K562 (cell line): ENCODE results near the gene AQR. TPM values are rescaled to one million over a fixed set of nuclear protein-coding genes. Genes with fewer than 3 reads are reported as not detected.
A peak's percentile ranks its signal among the peaks of the same experiment; 100 is the strongest.

Experiments
- ATAC-seq: fragments of 200-7000 bp; cut with Tn5 transposase; 3 replicates; pipeline ENCODE4 v1.9.1; 2020; ENCODE audit warnings: moderate library complexity
- BruUV-seq: library from RNA; stranded (reverse); fragments of 400-500 nt; replicated peaks from 2 replicates; lab custom pipeline; 2021; lab: Mats Ljungman, UMichigan
- CTCF ChIA-PET: fragments of 300-600 bp; formaldehyde crosslinking; extraction: SDS; loops from one replicate; lab custom pipeline; 2021; ENCODE audit warnings: low intra/inter-chr PET ratio; lab: Yijun Ruan, JAX
- POLR2A ChIA-PET: fragments of 300-600, 350-650 bp; sonication (Branson Sonifier 250); formaldehyde crosslinking; extraction: SDS; loops from one replicate; lab custom pipeline; 2021; ENCODE audit warnings: antibody characterized with exemption, inconsistent platforms; lab: Yijun Ruan, JAX
- DNase-seq, 4 experiments: peaks; one replicate each; pipeline versions ENCODE4 v3.0.0 to v3.0.0-alpha.2; 2011 to 2018; ENCODE audit warnings: low spot score in 3 of 4, mixed read lengths in 3 of 4; ENCODE audit errors: extremely low read depth in 1 of 4
- FAIRE-seq: peaks from 2 replicates; lab custom pipeline; 2011; peaks lifted over from hg19 to GRCh38; lab: Jason Lieb, UNC
- H2AFZ ChIP-seq: 2 replicates; pipeline ENCODE4 v1.6.0; 2011; ENCODE audit warnings: low read depth, low read length, control low read depth, inconsistent platforms
- H3K27ac ChIP-seq: fragments of 200-600 bp; 3 replicates; pipeline ENCODE4 v1.8.0; 2011; ENCODE audit warnings: low read depth, mild to moderate bottlenecking, control low read depth, inconsistent platforms, low read length, moderate library complexity, mixed read lengths; ENCODE audit errors: extremely low read depth
- H3K27me3 ChIP-seq, 2 experiments: fragments of 300-600 bp in 1 of 2; 2 replicates in 1 of 2; 3 replicates in 1 of 2; pipeline versions ENCODE4 v1.6.0 to v1.8.0; 2011; ENCODE audit warnings: inconsistent platforms in 2 of 2, low read length in 2 of 2, mild to moderate bottlenecking in 1 of 2, mixed read lengths in 1 of 2, moderate library complexity in 1 of 2; ENCODE audit not compliant: control insufficient read depth in 2 of 2, insufficient read depth in 2 of 2
- H3K36me3 ChIP-seq: fragments of 300-600 bp; 3 replicates; pipeline ENCODE4 v1.8.0; 2011; ENCODE audit warnings: mild to moderate bottlenecking, low read length, inconsistent platforms; ENCODE audit not compliant: control insufficient read depth, insufficient read depth
- H3K4me1 ChIP-seq, 2 experiments: fragments of 200-600 bp in 1 of 2; replicated peaks in 1 of 2; 2 replicates in 1 of 2; 3 replicates in 1 of 2; pipeline versions ENCODE4 v1.5.1 to v1.8.0; 2011; ENCODE audit warnings: inconsistent platforms in 2 of 2, low read length in 2 of 2, mild to moderate bottlenecking in 1 of 2, mixed read lengths in 1 of 2, moderate library complexity in 1 of 2; ENCODE audit not compliant: control insufficient read depth in 2 of 2, insufficient read depth in 2 of 2
- H3K4me2 ChIP-seq: 2 replicates; pipeline ENCODE4 v1.6.1; 2011; ENCODE audit warnings: low read length, control low read depth, inconsistent platforms, mixed read lengths; ENCODE audit not compliant: insufficient read depth
- H3K4me3 ChIP-seq: fragments of 200-600 bp; sonication (generic), shearing (Covaris generic); 2 replicates; pipeline ENCODE4 v1.5.1; 2016; ENCODE audit warnings: control low read depth, inconsistent platforms
- H3K79me2 ChIP-seq: fragments of 200-600 bp; 3 replicates; pipeline ENCODE4 v1.8.0; 2011; ENCODE audit warnings: low read length, inconsistent platforms; ENCODE audit not compliant: control insufficient read depth, insufficient read depth
- H3K9ac ChIP-seq, 2 experiments: 2 replicates each; pipeline versions ENCODE4 v1.6.0 to v1.6.1; 2011; ENCODE audit warnings: low read depth in 2 of 2, low read length in 2 of 2, control low read depth in 1 of 2, inconsistent platforms in 1 of 2, mild to moderate bottlenecking in 1 of 2, mixed read lengths in 1 of 2; ENCODE audit not compliant: insufficient read depth in 1 of 2
- H3K9me1 ChIP-seq: one replicate; pipeline ENCODE4 v1.6.0; 2011; ENCODE audit warnings: inconsistent platforms, mild to moderate bottlenecking, low read length, moderate library complexity; ENCODE audit not compliant: control insufficient read depth, insufficient read depth
- H3K9me3 ChIP-seq: replicated peaks from 2 replicates; pipeline ENCODE4 v1.5.1; 2011; ENCODE audit warnings: low read depth, low read length, inconsistent platforms; ENCODE audit not compliant: control insufficient read depth, insufficient read depth
- H4K20me1 ChIP-seq: replicated peaks from 2 replicates; pipeline ENCODE4 v1.6.1; 2011; ENCODE audit warnings: low read length, inconsistent platforms, mixed read lengths; ENCODE audit not compliant: control insufficient read depth, insufficient read depth
- ETV6 ChIP-seq, 3 experiments: fragments of 150-350 bp in 1 of 3; sonication (generic) in 1 of 3; formaldehyde crosslinking in 1 of 3; IDR thresholded peaks; 2 replicates each; pipeline versions ENCODE4 v1.6.1 to v1.8.0; 2014 to 2022; ENCODE audit warnings: borderline replicate concordance in 2 of 3, low read depth in 2 of 3, antibody characterized with exemption in 1 of 3, low read length in 1 of 3, mild to moderate bottlenecking in 1 of 3, missing genetic modification reagents in 1 of 3
- HDAC1 ChIP-seq, 2 experiments: fragments of 450-650 bp; IDR thresholded peaks; 2 replicates each; pipeline ENCODE4 v1.6.1; 2016 to 2017; ENCODE audit warnings: inconsistent platforms in 1 of 2, mild to moderate bottlenecking in 1 of 2, moderate library complexity in 1 of 2
- KDM1A ChIP-seq, 2 experiments: fragments of 450-650 bp; IDR thresholded peaks; 2 replicates each; pipeline ENCODE4 v1.6.1; 2016; ENCODE audit warnings: mild to moderate bottlenecking in 2 of 2
- MXI1 ChIP-seq: IDR thresholded peaks from 2 replicates; pipeline ENCODE4 v1.6.1; 2011; ENCODE audit warnings: low read depth, mild to moderate bottlenecking, improper control_type of control experiment, low read length
- TSC22D4 ChIP-seq: fragments of 450-650 bp; IDR thresholded peaks from 2 replicates; pipeline ENCODE4 v1.6.1; 2016; ENCODE audit warnings: missing genetic modification characterization, missing biosample characterization, control low read depth
- ZNF140 ChIP-seq: fragments of 250-450 bp; sonication (Bioruptor Pico); IDR thresholded peaks from 2 replicates; pipeline ENCODE4 v1.8.0; 2021; ENCODE audit warnings: moderate library complexity, mild to moderate bottlenecking, inconsistent platforms
- WGBS: fragments of 100-300 bp; shearing (Covaris generic); methylation state at CpG from one replicate; pipeline ENCODE4 v1.1.6; 2016; ENCODE audit warnings: low coverage, mixed read lengths; ENCODE audit not compliant: insufficient coverage; ENCODE audit errors: missing lambda C conversion rate; 5-methylcytosine and 5-hydroxymethylcytosine counted together
- in situ Hi-C: fragments of 300-500 bp; cut with MboI; formaldehyde crosslinking; loops from 4 replicates; pipeline ENCODE4 v1.15.0; 2018; ENCODE audit warnings: inconsistent platforms, mixed read lengths
- intact Hi-C: fragments of 100-400 bp; cut with micrococcal nuclease; formaldehyde crosslinking; loops from 2 replicates; pipeline ENCODE4 v1.14.2; 2022
- polyA plus RNA-seq, 8 experiments: library from polyadenylated mRNA; depleted of rRNA in 4 of 8; stranded (reverse) in 5 of 8; unstranded in 3 of 8; fragments of >200 nt; fragmentation: Nextera tagmentation in 2 of 8; fragmentation: Illumina TruSeq in 1 of 8; extraction: Ambion mirVana in 2 of 8; extraction: Trizol in 1 of 8; gene quantifications; 2 replicates each; pipeline versions ENCODE4 v1.2.1 to v1.2.3, GENCODE V29; 2011 to 2014; ENCODE audit warnings: inconsistent platforms in 1 of 8, missing spikeins in 1 of 8
- total RNA-seq, 7 experiments: library from RNA; depleted of rRNA in 6 of 7; stranded (reverse); fragments of >200 nt in 6 of 7; fragmentation: Illumina TruSeq in 2 of 7; extraction: Trizol in 2 of 7; gene quantifications; 2 replicates each; pipeline versions ENCODE4 v1.2.1 to v1.2.3, GENCODE V29; 2011 to 2021; ENCODE audit warnings: low replicate concordance in 1 of 7
- TF ChIP-seq, protein P1 (sequence below): sonication (generic); formaldehyde crosslinking; IDR thresholded peaks from 2 replicates; pipeline ENCODE4 v1.8.0; 2022; ENCODE audit warnings: mild to moderate bottlenecking, missing genetic modification reagents
- TF ChIP-seq, protein P2 (sequence below): sonication (generic); formaldehyde crosslinking; IDR thresholded peaks from 2 replicates; pipeline ENCODE4 v1.8.0; 2022; ENCODE audit warnings: mild to moderate bottlenecking, missing genetic modification reagents, borderline replicate concordance

The AQR gene
- total and polyA plus RNA-seq, 9 of the 15 experiments (the other 6 are each of a cell fraction or from before 2014, with no cell fraction given) = 22.0 to 62.9 (median 39.3) TPM

DNA sequence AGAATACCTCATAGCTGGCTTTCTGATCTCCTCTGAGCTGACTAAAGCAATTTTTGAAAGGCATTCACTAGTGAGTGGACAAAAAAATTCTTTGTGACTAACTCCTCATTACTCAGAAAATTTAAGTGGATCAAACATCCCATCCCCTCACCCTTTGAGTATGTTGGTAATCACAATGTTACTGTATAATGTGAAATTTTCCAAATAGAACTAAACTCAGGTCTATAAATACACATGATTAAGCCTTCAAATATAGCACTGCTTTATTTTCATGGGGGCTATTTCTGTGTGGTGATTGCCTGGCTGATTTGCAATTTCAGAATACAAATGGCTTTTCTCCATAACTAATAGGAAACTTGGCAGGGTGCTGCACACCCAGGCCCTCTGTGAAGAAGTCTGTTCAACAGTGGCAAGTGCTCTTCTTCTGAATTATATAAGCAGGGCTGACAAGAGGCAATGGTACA lies 128.2 kb downstream of the AQR start (continued):
- TF ChIP-seq, protein P1, sequence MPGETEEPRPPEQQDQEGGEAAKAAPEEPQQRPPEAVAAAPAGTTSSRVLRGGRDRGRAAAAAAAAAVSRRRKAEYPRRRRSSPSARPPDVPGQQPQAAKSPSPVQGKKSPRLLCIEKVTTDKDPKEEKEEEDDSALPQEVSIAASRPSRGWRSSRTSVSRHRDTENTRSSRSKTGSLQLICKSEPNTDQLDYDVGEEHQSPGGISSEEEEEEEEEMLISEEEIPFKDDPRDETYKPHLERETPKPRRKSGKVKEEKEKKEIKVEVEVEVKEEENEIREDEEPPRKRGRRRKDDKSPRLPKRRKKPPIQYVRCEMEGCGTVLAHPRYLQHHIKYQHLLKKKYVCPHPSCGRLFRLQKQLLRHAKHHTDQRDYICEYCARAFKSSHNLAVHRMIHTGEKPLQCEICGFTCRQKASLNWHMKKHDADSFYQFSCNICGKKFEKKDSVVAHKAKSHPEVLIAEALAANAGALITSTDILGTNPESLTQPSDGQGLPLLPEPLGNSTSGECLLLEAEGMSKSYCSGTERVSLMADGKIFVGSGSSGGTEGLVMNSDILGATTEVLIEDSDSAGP = no peak
- TF ChIP-seq, protein P2, sequence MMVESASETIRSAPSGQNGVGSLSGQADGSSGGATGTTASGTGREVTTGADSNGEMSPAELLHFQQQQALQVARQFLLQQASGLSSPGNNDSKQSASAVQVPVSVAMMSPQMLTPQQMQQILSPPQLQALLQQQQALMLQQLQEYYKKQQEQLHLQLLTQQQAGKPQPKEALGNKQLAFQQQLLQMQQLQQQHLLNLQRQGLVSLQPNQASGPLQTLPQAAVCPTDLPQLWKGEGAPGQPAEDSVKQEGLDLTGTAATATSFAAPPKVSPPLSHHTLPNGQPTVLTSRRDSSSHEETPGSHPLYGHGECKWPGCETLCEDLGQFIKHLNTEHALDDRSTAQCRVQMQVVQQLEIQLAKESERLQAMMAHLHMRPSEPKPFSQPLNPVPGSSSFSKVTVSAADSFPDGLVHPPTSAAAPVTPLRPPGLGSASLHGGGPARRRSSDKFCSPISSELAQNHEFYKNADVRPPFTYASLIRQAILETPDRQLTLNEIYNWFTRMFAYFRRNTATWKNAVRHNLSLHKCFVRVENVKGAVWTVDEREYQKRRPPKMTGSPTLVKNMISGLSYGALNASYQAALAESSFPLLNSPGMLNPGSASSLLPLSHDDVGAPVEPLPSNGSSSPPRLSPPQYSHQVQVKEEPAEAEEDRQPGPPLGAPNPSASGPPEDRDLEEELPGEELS (CRISPR knock-in tag) = no peak
- TF ChIP-seq ZNF140 (CRISPR knock-in tag) = no peak

DNA sequence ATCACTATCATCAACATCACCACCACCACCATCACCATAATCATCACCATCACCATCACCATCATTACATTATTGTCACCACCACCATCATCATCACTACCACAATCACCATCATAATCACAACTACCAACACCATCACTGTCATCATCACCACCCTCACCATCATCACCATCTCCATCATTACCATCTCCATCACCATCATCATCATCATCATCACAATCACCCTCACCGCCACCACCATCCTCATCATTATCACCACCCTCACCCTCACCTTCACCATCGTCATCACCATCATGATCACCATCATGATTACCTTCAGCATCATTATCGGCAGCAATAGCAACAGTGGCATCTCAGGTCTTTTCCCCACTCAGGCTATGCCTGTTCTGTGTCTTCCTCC lies 131.3 kb downstream of the AQR start:
- Histone ChIP-seq H2AFZ (no peak overlapping the region), H3K4me3 (no peak overlapping the region), H4K20me1 (no peaks in the 10 kb centered on the region), H3K9me1 (no peaks in the 10 kb centered on the region), H3K79me2 (no peaks in the 10 kb centered on the region), H3K9ac (no peak overlapping the region), H3K9me3 (no peaks in the 10 kb centered on the region), H3K36me3 (no peaks in the 10 kb centered on the region), H3K4me2 (no peak overlapping the region), H3K27ac (no peak overlapping the region), H3K4me1 (no peaks in the 10 kb centered on the region; a peak in 1 of 5 replicates), H3K27me3 (no peaks in the 10 kb centered on the region)
- in situ Hi-C loops (no loop called here), intact Hi-C loops (no loop called here)
- TF ChIP-seq ETV6 (IDR thresholded peaks at IDR 0.05; ENCODE audit: borderline replicate concordance in 1 of 2, low read depth in 2 of 2, low read length in 1 of 2) (no peak), ETV6 (CRISPR knock-in tag; IDR thresholded peaks at IDR 0.05; ENCODE audit: borderline replicate concordance) (no peak), TSC22D4 (0 out of 2 replicates have a peak, but pooled peaks have one; percentile 62), HDAC1 (IDR thresholded peaks at IDR 0.05) (peak in 1 of 2 experiments; percentile 47; a peak in 1 of 4 replicates), MXI1 (no peak), KDM1A (IDR thresholded peaks at IDR 0.05) (0 out of 4 replicates have a peak, but pooled peaks of 1 of the 2 experiments have one; percentile 25)
- ChIA-PET CTCF (no interaction called here), POLR2A (no interaction called here)
- WGBS = 43% methylated on average over 3 of the region's 3 CpGs
- no peak for ATAC-seq
- BruUV-seq = no TSS peak
- FAIRE-seq = no peak
- DNase-seq = no peak
